Measurements from ENCODE around the gene TOM1.

TOM1 gene

GRCh38 chr22:35292786-35293185, 6.9 kb upstream of the TOM1 start:
- DNase-seq (ENCODE audit: low spot score): no peak

GRCh38 chr22:35296051-35296450, 3.6 kb upstream of the TOM1 start:
- DNase-seq (ENCODE audit: low spot score): no peak
- TF ChIP-seq CTCF (IDR thresholded peaks at IDR 0.05; ENCODE audit: extremely low read depth, missing control alignments): no peak

More at GRCh38 chr22:35292786-35293185, 6.9 kb upstream of the TOM1 start:
- no peak for TF ChIP-seq CTCF (IDR thresholded peaks at IDR 0.05; ENCODE audit: extremely low read depth, missing control alignments)

- DNase-seq (ENCODE audit: low spot score): no peak
- TF ChIP-seq CTCF (IDR thresholded peaks at IDR 0.05; ENCODE audit: extremely low read depth, missing control alignments): no peak
Observed at GRCh38 chr22:35299217-35299672, 449 bp upstream of the TOM1 start.

GRCh38 chr22:35301372-35301874, 1.7 kb downstream of the TOM1 start:
- TF ChIP-seq CTCF (IDR thresholded peaks at IDR 0.05; ENCODE audit: extremely low read depth, missing control alignments): no peak
- DNase-seq (ENCODE audit: low spot score): no peak

- TF ChIP-seq CTCF (IDR thresholded peaks at IDR 0.05; ENCODE audit: extremely low read depth, missing control alignments): no peak
- no peak for DNase-seq (ENCODE audit: low spot score)
Observed at GRCh38 chr22:35303029-35303624, 3.4 kb downstream of the TOM1 start.

- no peak for DNase-seq (ENCODE audit: low spot score)
- TF ChIP-seq CTCF (IDR thresholded peaks at IDR 0.05; ENCODE audit: extremely low read depth, missing control alignments): no peak
Observed at GRCh38 chr22:35305525-35306070, 5.9 kb downstream of the TOM1 start.

- no peak for TF ChIP-seq CTCF (IDR thresholded peaks at IDR 0.05; ENCODE audit: extremely low read depth, missing control alignments)
- no peak for DNase-seq (ENCODE audit: low spot score)
Observed at GRCh38 chr22:35306350-35306967, 6.8 kb downstream of the TOM1 start.
